GM21737 (cell line): ENCODE data around the gene PAIP2B.

Experiments
- ATAC-seq: cut with Tn5 transposase; IDR thresholded peaks from one replicate; pipeline ENCODE4 v1.9.1; 2021; ENCODE audit warnings: mild to moderate bottlenecking, moderate library complexity; ENCODE audit not compliant: unreplicated experiment

The PAIP2B gene

DNA sequence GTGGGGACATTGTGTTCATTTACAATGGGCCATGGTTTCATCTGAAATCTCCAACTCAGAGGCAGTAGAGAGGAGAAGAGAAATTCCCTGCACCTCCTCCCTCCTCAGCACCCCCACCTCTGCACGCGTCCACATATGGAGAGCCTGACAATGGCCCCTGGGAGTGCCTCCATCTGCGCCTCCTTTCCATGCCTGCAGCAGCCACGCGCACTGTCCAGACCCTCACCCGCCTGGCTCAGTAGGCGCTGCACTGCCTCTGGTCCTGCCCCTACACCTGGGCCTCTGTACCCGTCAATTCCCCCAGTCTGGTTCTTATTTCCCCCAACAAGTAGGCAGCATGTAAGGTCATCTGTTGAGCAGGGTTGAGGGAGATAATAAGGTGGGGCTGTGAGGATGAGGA, 72.6 kb downstream of the PAIP2B start:
- no peak for ATAC-seq

GRCh38 chr2:71153585-71154224, 73.2 kb downstream of the PAIP2B start:
- no peak for ATAC-seq

- ATAC-seq, result no peak
Observed at GRCh38 chr2:71151620-71152019, 75.3 kb downstream of the PAIP2B start.

DNA sequence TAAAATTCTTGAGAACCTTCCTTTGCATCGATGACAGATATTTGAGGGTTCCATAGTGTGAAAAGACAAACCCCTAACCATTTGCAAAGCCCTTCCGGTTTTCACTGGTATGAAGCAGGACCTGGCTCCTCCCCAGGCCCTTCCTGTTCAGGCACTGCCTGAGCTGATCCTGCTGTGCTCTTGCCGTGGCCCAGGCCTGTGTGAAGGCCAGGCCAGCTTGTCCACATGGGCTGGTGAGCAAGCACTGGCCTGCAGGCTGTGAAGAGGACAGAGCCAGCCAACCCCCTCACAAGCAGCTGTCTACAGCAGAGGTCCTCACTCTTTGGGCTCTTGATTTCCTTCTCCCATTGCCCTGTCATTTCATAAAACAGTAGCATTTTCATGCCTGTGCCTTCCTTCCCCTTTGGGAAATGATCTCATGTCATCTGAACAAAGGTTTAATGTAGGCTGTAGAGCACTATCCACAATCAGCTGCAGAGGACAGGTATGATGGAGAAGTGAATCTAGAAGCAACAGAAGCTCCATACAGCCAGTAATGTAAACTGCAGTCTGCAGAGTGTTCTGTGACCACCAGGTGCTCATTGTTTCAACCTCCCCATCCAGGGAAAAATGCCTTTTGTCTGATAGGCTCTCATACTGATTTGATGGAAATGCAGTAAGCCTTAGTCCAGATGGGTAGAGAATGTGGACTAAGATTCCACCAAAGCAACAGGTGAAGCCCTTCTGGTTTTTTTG, 76.7 kb downstream of the PAIP2B start:
- no peak for ATAC-seq

DNA sequence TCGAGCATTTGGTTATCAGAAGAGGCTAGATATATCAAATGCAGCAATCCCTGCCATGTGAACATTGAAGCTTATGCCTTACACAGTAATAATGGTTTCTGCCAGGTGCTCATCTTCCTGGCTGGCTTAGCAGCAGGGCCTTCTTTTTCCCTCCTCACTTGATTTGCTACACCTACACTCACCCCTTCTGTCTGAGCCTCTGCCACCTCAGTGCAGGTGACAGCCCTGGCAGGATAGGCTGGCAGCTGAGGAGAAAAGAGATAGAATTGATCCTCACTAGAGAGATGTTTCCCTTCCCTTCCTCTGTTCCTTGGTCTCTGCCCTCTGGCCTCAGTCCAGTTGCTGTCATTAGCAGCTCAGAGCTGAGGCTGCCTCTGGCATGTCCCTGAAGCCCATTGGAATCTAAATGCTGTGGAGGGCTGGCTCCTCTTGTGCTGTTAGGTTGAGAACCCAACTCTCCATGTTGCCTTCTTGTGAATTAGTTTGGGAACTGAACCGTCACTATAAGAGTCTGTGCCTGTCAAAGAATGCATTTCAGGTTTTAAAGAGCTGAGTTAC, 78.3 kb downstream of the PAIP2B start:
- ATAC-seq, result no peak

- no peak for ATAC-seq
Observed at GRCh38 chr2:71143782-71144181, 83.1 kb downstream of the PAIP2B start.

- no peak for ATAC-seq
Observed at GRCh38 chr2:71136174-71136573, 90.7 kb downstream of the PAIP2B start.

GRCh38 chr2:71133603-71134002, 93.3 kb downstream of the PAIP2B start:
- no peak for ATAC-seq
